LoVo (cell line): ENCODE measurements around the gene VAV2.

ENCODE experiments used
- DNase-seq: peaks from one replicate; pipeline ENCODE4 v3.0.0-alpha.2; 2016; ENCODE audit warnings: low spot score

Gene VAV2

GRCh38 chr9:133738640-133739225, 253.4 kb downstream of the VAV2 start:
- DNase-seq = no peak

- no peak for DNase-seq
These were observed 254.1 kb downstream of the VAV2 start, which contains the start of gene SARDH for GRCh38 chr9:133737774-133738639. Gene SARDH (minus strand): TSS chr9:133738352. CDS start chr9:133734173, 4,179 bp downstream.

GRCh38 chr9:133737071-133737773, 254.9 kb downstream of the VAV2 start:
- DNase-seq = no peak

- no peak for DNase-seq
These were observed 256.2 kb downstream of the VAV2 start for GRCh38 chr9:133735931-133736330.

- no peak for DNase-seq
These were observed 256.7 kb downstream of the VAV2 start for GRCh38 chr9:133735415-133735775.

GRCh38 chr9:133734590-133735414, 257.3 kb downstream of the VAV2 start:
- DNase-seq = no peak

- DNase-seq = no peak
These were observed 258.2 kb downstream of the VAV2 start for GRCh38 chr9:133733796-133734533.

GRCh38 chr9:133733421-133733795, 258.7 kb downstream of the VAV2 start:
- no peak for DNase-seq

GRCh38 chr9:133732639-133733408, 259.3 kb downstream of the VAV2 start:
- no peak for DNase-seq

- DNase-seq = no peak
These were observed 260.1 kb downstream of the VAV2 start for GRCh38 chr9:133731876-133732638.

- no peak for DNase-seq
These were observed 261.0 kb downstream of the VAV2 start for GRCh38 chr9:133730994-133731715.

- no peak for DNase-seq
These were observed 262.4 kb downstream of the VAV2 start for GRCh38 chr9:133729617-133730281.

- no peak for DNase-seq
These were observed 263.1 kb downstream of the VAV2 start for GRCh38 chr9:133728856-133729616.

- no peak for DNase-seq
These were observed 264.2 kb downstream of the VAV2 start for GRCh38 chr9:133727876-133728441.

- DNase-seq = no peak
These were observed 264.7 kb downstream of the VAV2 start for GRCh38 chr9:133727277-133727875.

- peak; percentile 43 for DNase-seq
These were observed 265.5 kb downstream of the VAV2 start for GRCh38 chr9:133726401-133727276.
